Ovary (tissue), 3 donors: ENCODE results near the gene NPAS2.

Experiments
- EP300 ChIP-seq: sonication (generic); formaldehyde crosslinking; IDR thresholded peaks from one replicate; pipeline ENCODE4 v1.6.1; 2017; ENCODE audit warnings: antibody characterized with exemption
- POLR2A ChIP-seq: fragments of 450-650 bp; IDR thresholded peaks from one replicate; pipeline ENCODE4 v1.6.1; 2017; ENCODE audit warnings: antibody characterized with exemption, mild to moderate bottlenecking, moderate library complexity
- TF ChIP-seq, protein P1 (sequence below), 3 donors: fragments of 450-650 bp in 2 of 3; fragments of 200-600 bp in 1 of 3; IDR thresholded peaks; one replicate each; pipeline versions ENCODE4 v1.5.1 to v1.8.0; 2016 to 2022; ENCODE audit warnings: antibody characterized with exemption in 3 of 3, mild to moderate bottlenecking in 1 of 3
- donor health status: DM: no; HTN: no; CAD: no.

- TF ChIP-seq, protein P1, sequence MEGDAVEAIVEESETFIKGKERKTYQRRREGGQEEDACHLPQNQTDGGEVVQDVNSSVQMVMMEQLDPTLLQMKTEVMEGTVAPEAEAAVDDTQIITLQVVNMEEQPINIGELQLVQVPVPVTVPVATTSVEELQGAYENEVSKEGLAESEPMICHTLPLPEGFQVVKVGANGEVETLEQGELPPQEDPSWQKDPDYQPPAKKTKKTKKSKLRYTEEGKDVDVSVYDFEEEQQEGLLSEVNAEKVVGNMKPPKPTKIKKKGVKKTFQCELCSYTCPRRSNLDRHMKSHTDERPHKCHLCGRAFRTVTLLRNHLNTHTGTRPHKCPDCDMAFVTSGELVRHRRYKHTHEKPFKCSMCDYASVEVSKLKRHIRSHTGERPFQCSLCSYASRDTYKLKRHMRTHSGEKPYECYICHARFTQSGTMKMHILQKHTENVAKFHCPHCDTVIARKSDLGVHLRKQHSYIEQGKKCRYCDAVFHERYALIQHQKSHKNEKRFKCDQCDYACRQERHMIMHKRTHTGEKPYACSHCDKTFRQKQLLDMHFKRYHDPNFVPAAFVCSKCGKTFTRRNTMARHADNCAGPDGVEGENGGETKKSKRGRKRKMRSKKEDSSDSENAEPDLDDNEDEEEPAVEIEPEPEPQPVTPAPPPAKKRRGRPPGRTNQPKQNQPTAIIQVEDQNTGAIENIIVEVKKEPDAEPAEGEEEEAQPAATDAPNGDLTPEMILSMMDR (IDR thresholded peaks at IDR 0.05): no peak
- TF ChIP-seq POLR2A: no peak
- TF ChIP-seq EP300: no peak
These were observed 126.1 kb downstream of the NPAS2 start for GRCh38 chr2:100945930-100946607.
